ENCODE measurements around the gene DR1. TPM values are rescaled to one million over a fixed set of nuclear protein-coding genes. Genes with fewer than 3 reads are reported as not detected.

The DR1 gene
- total and polyA plus RNA-seq, 8 donors: 54.7 to 65.8 (median 60.2) TPM

DNA sequence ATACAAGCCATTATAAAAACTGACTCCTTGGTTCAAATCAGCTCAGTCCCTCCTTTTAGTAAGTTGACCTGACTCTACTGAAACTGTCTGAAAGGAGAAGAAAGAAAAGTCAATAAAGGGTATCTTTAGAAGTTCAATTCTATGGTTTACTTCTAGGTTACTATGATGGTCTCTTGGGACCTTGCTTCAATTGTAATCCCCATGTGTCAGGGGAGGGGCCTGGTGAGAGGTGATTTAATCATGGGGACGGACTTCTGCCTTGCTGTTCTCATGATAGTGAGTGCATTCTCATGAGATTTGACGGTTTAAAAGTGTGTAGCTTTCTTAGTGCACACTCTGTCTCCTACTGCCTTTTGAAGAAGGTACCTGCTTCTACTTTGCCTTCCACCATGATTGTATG is 70.5 kb downstream of the DR1 start:
- H3K27me3 ChIP-seq: no peaks in the 10 kb centered on the region
- peaks cover 0 to 5% of the 10 kb centered on the region in 2 donors for H3K4me1 ChIP-seq
- ATAC-seq (no peak), DNase-seq (no peak)
- no peaks in the 10 kb centered on the region for H3K36me3 ChIP-seq
- intact Hi-C loops (cut with DNase I): no loop called here
- TF ChIP-seq, protein P1, sequence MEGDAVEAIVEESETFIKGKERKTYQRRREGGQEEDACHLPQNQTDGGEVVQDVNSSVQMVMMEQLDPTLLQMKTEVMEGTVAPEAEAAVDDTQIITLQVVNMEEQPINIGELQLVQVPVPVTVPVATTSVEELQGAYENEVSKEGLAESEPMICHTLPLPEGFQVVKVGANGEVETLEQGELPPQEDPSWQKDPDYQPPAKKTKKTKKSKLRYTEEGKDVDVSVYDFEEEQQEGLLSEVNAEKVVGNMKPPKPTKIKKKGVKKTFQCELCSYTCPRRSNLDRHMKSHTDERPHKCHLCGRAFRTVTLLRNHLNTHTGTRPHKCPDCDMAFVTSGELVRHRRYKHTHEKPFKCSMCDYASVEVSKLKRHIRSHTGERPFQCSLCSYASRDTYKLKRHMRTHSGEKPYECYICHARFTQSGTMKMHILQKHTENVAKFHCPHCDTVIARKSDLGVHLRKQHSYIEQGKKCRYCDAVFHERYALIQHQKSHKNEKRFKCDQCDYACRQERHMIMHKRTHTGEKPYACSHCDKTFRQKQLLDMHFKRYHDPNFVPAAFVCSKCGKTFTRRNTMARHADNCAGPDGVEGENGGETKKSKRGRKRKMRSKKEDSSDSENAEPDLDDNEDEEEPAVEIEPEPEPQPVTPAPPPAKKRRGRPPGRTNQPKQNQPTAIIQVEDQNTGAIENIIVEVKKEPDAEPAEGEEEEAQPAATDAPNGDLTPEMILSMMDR (IDR thresholded peaks at IDR 0.05): no peak
- H3K4me3 ChIP-seq: no peak overlapping the region
- H3K9me3 ChIP-seq: no peaks in the 10 kb centered on the region
- H3K27ac ChIP-seq: no peak overlapping the region

Other genes starting within 250 kb of the DR1 start
- gene TMED5, start 165.5 kb upstream of the DR1 start, total RNA-seq: 10 to 100 TPM; 89.2 to 95.5 TPM
- gene TMED5, start 165.5 kb upstream of the DR1 start, polyA plus RNA-seq (ENCODE audit: insufficient read length in 6 of 6): 10 to 100 TPM; 42.6 to 58.7 (median 51.4) TPM
- 1 to 10 TPM; 4.1 to 6.2 TPM for gene CCDC18, start 165.2 kb upstream of the DR1 start, total RNA-seq
- 10 to 100 TPM in 5 of 6 donors, 1 to 10 TPM in 1; 8.8 to 17.2 (median 12.4) TPM for gene CCDC18, start 165.2 kb upstream of the DR1 start, polyA plus RNA-seq (ENCODE audit: insufficient read length in 6 of 6)
- gene FNBP1L, start 102.2 kb downstream of the DR1 start, total RNA-seq: 10 to 100 TPM; 26.9 to 50.5 TPM
- 100 to 1,000 TPM; 104 to 126 (median 119) TPM for gene FNBP1L, start 102.2 kb downstream of the DR1 start, polyA plus RNA-seq (ENCODE audit: insufficient read length in 6 of 6)

All from left lung (tissue), 10 donors.